GM13976 (cell line): Measurements from ENCODE around the gene CDC26.

Source experiments
- DNase-seq: peaks from one replicate; pipeline ENCODE4 v3.0.0; 2012; ENCODE audit warnings: low spot score
- in situ Hi-C: fragments of 300-500 bp; cut with MboI; formaldehyde crosslinking; loops from one replicate; pipeline ENCODE4 v1.12.0; 2022; ENCODE audit warnings: low sequenced_read_pairs, mixed read lengths, inconsistent platforms; ENCODE audit not compliant: unreplicated experiment
- TF ChIP-seq, protein P1 (sequence below): IDR thresholded peaks from 2 replicates; pipeline ENCODE4 v1.5.1; 2012; ENCODE audit warnings: borderline replicate concordance, mild to moderate bottlenecking; ENCODE audit not compliant: insufficient read depth; ENCODE audit errors: extremely low read depth, missing control alignments, control extremely low read depth

The CDC26 gene

DNA sequence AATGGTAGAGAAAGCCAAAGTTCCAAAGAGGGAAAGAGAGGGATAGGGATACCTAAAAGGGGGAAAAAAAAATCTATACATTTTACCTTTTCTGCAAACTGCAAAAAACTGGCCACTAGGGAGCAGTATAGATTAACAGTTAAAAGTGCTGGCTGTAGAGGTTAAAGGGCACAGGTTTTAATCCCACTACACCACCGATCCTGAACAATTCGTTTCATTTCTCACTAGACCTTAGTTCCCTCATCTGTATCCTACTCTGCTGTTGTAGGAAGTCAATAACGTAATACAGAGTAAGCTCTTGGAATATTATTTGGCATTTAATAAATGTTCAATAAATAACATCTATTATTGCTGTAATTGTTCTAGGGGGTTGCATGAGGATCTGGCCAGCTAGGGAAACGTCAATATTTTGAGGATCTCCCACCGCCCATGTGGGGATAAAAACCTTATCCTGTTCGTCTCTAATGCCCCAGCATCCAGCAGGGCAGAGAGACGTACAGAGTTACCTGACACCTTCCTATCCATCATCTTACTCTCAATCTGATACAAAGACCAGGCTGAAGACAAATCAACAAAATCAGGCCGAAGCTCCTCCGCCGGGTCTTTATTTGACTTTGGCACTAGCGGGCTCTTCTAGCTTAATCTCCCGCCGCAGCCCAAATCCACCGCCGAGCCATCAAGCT lies 757 bp downstream of the CDC26 start:
- TF ChIP-seq, protein P1, sequence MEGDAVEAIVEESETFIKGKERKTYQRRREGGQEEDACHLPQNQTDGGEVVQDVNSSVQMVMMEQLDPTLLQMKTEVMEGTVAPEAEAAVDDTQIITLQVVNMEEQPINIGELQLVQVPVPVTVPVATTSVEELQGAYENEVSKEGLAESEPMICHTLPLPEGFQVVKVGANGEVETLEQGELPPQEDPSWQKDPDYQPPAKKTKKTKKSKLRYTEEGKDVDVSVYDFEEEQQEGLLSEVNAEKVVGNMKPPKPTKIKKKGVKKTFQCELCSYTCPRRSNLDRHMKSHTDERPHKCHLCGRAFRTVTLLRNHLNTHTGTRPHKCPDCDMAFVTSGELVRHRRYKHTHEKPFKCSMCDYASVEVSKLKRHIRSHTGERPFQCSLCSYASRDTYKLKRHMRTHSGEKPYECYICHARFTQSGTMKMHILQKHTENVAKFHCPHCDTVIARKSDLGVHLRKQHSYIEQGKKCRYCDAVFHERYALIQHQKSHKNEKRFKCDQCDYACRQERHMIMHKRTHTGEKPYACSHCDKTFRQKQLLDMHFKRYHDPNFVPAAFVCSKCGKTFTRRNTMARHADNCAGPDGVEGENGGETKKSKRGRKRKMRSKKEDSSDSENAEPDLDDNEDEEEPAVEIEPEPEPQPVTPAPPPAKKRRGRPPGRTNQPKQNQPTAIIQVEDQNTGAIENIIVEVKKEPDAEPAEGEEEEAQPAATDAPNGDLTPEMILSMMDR: peak; percentile 40
- in situ Hi-C loops: no loop called here
- DNase-seq: peak; percentile 72

DNA sequence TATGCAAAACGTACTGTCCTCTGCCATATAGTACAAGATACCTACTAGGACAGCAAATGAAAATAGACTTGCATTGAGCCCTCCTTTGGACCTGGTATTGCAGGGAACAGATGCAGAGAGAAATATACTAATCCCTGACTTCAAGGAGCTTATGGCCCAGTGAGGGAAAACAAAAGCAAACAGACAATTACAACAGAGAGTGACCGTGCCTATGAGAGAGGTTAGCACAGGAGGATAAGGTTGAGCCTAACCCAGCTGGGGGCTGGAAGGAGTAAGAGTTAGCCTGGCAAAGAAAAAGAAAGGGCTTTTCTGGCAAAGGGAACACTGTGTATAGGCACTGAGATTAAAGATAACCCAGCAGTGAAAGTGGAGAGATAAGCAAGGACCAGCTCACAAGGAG lies 5.5 kb downstream of the CDC26 start:
- TF ChIP-seq, protein P1: no peak
- in situ Hi-C loops: no loop called here
- no peak for DNase-seq

DNA sequence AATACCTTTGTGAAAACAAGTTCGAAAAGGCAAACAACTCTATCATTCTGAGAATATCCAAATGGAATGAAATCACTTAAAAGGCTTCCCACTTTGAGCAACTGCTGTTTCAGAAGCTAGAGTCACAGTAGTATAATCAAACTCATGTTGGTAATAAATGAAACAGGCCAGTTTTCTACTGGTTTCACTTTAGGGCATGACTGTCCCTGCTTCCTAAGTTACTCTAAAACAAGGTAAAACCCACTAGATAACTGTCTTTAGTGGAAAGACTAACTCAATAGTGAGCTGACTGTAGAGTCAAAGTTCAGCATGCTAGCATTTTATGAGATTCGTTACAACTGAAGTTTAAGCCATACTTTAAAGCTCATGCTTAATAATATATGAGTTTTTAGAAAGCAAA lies 6.0 kb downstream of the CDC26 start:
- DNase-seq: no peak
- TF ChIP-seq, protein P1: no peak
- in situ Hi-C loops: no loop called here

DNA sequence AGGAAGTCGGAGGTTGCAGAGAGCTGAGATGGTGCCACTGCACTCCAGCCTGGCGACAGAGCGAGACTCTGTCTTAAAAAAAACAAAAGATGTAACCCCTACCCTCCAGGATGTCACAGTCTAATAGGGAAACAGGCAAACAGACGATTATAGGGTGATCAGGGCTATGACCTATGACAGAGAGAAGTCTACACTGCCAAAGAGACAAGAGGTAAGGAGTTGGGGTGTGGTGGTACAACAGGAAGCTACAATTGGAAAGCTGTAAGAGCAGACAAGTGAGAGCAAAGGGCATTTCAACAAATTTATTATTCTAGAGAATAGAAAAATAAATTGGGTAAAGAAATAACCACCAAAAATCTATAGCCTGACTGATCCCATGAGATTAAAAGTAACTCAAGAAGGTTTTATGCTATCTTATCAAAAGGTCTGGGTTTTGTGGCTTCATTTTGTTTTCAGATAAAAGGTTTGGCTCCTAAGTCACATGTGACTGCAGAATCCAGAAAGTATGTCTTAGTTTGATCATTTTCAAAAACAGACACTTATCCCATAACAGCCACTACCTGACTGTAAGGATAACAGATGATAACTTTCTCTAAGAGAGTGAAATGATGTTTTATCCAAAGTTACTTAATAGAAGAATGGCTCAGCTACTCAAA lies 7.3 kb downstream of the CDC26 start:
- TF ChIP-seq, protein P1: no peak
- no peak for DNase-seq
- in situ Hi-C loops: no loop called here

DNA sequence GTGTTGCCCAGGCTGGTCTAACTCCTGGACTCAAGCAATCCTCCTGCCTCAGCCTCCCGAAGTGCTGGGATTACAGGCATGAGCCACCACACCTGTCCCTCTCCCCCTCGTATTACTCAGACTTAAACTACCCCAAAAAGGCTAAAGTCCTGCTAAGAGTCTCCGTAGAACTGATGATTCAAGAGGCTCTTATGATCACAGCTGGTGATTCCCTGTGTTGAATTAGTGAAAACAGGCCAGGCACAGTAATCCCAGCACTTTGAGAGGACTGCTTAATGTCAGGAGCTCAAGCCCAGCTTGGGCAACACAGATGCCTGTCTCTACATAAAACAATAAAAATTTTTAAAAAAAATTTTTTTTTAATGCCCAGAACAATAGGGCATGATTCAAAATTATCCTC lies 9.2 kb downstream of the CDC26 start:
- in situ Hi-C loops: no loop called here
- DNase-seq: no peak
- TF ChIP-seq, protein P1: no peak

DNA sequence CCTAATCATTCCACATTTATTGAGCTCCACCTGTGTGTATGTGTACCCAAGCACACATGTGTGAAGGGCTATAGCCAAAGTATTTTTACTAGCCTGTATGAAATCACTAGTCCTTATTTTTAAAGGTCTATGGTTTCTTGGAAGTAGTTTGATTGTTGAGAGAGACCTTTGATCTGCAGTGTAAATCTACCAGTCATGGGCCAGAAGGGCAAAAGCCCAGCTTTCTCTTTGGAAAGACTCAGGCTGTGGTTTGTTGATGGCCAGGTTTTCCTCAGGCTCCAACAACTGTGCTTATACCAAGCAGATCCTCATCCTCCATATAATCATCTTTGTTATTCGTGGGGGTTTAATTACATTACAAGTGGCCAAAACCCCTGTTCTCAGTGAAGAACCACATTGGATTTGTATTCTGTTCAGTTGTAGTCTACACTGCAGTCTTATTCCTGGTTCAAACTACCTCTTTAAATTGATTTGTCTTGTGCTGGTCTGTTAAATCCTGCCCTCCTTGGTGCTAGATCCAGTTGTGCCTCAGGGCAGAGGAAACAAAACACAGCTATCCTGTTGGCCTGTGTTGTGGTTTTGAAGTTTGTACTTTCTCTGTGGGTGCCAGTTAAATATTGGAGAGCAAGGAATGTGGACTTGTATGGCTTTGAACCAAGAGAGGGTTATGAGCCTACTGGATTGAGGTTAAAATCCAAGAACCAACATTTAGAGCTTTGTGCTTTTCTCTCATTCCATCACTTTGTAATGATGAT lies 13.3 kb downstream of the CDC26 start:
- DNase-seq: no peak
- in situ Hi-C loops: no loop called here
- TF ChIP-seq, protein P1: no peak
